ENCODE results near the gene WDR6. TPM values are rescaled to one million over a fixed set of nuclear protein-coding genes. Genes with fewer than 3 reads are reported as not detected.

The WDR6 gene
- polyA plus RNA-seq, 12 donors = 88.7 to 167 (median 102) TPM; not detected in 1

DNA sequence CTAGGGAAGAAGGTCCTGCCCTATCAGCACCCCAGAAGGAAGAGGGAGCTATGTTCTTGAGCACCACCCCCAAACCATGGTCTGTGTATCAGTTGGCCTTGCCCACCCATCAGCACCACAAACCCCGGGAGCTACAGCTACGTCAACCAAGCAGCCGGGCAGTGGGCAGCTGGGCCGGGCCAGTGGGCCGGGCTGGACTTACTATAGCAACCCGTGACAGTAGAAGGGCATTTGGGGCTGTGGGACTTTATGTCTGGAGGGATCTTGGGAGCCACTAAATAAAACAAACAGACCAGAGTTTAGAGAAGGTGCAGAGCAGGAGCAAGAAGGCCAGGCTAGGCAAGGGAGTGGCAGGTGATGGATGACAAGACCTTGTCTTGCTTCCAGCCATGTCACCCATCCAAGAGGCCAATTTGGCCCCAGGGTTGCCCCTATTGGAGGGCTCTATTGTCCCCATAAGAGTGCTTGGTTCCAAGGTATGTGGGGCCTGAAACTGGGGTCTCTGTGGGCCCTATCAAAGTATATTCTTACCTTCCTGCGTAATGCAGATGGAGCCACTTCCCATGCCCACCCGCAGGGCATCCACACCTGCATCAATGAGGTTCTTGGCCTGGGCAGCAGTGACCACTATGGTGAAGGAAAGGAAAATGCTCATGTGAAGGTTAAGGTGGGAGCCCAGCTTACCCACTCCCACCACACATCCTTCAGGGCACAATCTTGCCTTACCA lies 18.8 kb downstream of the WDR6 start:
- DNase-seq = no peak

DNA sequence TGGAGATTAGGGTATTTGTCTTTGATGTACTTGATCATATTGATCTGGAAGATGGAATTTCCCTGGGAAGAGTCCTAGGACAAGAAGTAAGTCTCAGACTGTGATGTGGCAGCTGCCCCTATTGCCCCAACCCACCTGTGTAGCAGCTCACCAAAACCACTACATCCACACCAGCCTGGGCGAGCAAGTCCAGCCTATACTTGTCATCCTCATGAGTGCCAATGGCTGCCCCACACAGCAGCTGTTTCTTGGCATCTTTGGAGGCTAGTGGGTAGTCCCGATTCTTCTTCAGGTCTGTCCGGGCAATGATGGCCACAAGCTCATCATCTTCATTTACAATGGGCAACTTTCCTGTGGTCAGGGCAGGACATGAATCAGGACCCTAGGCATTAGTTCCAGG lies 19.3 kb downstream of the WDR6 start:
- no peak for DNase-seq

DNA sequence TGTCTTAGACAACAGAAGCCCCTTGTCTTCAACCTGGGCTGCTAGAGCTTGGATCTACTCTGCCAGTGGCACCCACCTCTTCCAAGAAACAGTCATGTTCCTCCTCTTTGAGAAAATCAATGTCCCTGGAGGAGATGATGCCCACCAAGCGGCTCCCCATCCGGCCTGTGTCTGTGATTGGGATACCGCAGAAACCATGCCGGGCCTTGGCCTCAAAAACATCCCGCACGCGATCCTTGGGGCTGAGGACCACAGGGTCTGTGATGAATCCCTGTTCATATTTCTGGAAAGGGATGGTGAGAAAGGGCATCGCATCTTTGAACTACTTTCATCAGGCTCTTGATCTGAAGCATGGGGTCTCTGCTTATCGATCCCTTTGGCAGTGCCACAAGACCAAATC lies 20.4 kb downstream of the WDR6 start:
- DNase-seq = no peak

DNA sequence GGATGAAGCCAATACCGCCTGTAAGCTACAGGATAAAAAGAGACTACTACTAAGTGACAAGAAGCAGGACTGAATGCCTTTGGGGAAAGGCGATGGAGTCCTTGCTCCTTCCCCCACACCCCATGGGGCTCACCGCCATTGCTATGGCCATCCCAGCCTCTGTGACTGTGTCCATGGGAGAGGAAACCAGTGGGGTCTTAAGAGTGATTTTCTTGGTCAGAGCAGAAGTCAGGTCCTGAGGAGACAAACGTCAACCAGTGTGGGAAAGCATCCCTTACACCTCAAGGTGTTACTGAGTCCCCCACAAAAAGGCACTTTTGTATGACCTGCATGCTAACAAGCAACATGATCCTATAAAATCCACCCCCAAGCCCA lies 21.1 kb downstream of the WDR6 start:
- no peak for DNase-seq

DNA sequence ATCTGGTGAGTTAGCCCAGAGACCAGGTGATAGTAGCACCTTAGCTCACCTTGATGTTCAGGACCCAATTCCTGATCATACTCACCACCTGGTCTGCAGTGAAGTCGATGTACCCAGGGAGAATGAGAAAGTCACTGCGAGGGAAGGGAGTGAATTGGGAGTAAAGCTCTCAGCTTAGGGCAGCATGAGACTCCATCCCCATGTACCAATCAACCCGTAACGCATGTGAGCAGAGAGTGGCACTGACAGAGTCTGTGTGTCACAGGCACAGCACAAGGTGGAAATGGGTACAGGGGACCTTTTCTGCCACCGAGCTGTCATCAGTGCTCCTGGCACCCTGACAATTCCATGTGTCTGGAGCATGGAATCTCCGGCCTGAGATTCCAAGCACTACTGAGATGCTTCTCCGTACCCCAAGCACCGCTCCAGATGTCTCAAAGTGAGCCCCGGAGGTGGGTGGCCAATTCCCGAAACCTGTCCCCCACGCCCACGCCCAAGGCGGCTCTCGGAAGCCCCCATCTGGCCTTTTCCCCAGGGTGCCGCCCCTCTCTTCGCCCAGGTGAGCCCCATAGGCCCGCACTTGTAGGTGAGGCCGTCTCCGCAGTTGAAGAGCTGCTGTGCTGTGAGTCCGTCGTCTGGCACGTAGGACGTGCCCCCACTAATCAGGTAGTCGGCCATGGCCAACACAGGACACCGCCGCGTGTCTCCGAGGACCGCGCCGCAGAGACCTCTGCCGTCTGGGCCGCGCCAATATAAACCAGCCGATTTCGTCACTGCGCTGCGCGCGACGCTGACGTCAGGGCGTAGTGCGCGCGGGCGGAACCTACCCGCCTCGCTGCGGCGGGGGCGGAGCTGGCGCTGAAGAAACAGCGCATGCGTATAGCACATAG lies 21.7 kb downstream of the WDR6 start, which contains the start of gene IMPDH2:
Gene IMPDH2, minus strand, starts transcription at position 726 of the 890 bp plus-strand sequence. Its CDS starts 48 bp downstream, at position 678.
- DNase-seq = peak; percentile 95

DNA sequence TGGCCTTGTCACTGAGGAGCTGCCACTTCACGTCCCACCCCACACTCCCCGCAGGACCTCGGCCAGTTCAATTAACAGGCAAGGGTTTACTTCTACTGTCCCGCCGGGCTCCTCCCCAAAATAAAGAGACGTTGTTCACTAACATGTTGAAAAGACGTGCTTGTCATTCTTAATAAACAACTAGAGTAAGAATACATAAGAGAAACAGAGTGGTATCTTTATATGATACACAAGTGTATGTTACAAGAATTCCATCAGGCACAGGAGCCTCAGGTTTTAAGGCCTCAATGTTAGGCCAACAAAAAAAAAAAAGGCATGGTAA lies 22.3 kb downstream of the WDR6 start:
- no peak for DNase-seq

DNA sequence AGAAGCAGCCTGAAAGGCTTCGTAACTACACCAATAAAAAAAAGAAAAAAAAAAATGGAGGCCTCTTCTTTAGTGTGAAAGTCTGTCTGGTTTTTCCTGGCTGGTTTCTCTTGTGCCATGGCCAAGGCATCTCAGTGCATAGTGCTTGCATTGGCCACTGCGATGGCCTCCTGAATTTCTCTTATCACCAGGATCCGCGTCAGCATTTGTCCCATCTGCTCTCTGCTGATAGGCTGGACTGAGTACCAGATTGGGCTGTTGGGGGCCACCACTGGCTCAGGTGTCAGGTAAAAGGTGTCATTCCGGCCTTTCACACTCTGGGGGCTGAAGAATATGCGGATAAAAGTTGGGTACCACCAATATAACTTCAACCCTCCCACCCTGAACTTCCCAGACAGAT lies 23.1 kb downstream of the WDR6 start:
- DNase-seq = no peak

DNA sequence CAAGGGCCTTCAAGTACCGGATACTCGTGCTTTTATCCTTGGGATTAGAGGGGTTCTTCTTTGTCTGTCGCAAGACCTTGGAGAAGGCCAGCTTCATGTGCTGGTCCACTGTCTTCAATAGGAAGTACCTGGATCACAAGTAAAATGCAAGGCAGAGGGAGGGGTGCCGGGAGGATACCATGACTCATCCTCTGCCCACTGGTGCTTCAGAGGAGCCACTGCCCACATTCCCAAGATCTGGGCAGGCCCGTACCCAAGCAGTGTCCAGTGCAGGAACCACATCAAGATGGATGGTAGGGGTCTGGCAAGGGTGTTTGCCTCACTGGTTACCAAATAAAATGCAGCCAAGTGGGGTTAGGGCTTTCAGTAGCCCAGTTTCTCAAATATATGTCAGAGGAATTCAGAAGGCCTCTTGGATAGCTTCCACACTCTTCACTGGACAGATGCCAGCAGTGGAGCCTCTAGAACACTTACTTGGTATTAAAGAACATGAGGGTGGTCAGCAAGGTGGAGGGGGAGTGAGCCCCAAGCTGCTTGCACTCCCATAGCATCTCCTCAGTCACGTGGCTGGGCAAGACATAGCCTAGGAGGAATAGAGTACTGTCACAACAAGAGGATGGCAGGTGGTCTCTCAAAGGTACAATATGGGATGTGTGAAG lies 25.6 kb downstream of the WDR6 start:
- no peak for DNase-seq

DNA sequence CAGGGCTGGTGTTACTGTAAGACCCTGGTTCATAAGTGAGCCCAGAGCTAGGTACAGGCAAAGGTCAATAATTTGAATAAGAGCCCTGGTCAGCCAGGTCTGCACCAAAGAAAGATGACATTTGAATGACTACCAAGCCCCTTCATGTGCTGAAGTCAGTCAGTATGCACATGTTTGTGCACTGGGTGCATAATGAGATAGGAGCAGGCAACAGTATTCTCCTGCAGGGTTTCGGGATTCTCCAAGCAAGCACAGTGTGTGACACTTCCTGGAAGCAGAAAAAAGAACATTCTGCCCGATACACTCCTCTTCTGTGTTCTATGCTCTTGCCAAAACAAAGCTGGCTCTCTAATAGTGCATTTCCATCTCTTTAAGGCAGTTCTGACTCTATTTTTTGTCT lies 27.5 kb downstream of the WDR6 start:
- DNase-seq = no peak

DNA sequence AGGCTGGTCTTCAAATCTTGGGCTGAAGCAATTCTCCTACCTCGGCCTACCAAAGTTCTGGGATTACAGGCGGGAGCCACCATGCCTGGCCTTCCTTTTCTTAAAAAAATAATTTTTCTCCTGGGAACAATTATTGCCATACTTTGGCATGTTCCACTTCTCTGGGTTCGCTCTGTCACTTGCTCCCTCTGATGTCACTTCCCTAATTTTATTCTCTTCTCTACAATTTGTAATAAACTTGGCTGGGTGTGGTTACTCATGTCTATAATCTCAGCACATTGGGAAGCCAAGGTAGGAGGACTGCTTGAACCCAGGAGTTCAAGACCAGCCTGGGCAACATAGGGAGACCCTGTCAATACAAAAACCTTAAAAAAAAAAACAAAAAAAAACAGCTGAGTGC lies 28.1 kb downstream of the WDR6 start:
- no peak for DNase-seq

DNA sequence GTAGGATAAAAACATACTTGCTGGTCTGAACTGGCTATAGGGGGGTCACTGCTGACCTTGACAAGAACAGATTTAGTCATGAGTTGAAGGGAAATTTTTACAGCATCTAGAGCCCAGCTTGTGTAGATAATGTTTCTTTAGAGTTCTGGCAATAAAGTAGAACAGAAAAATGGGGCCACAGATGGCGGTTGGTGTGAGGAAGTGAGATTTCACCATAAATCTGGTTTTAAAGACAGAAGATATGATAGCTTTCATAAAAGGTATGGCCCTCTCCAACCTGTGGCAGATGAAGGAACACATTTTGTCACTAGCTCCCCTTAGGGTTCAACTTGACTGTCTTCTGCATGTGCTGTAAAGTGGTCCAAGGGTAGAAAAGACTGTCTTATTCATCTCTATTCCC lies 46.4 kb downstream of the WDR6 start:
- DNase-seq = no peak

DNA sequence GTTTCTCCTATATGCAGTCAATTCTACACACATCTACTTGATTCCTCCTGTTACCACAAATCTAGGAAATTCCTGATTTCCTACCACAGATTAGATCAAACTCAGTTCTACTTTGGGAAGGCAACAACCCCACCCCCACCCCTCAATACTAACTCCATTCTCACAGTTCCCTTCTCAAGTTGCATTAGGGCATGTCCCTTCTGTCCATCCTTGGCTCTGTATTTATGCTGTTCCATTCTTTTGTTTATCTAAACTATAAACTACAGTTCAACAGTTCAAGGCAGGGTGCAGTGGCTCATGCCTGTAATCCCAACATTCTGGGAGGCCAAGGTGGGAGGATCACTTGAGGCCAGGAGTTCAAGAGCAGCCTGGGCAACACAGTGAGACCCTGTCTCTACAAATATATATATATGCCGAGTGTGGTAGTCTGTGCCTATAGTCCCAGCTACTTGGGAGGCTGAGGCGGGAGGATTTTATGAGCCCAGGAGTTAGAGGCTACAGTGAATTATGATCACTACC lies 47.2 kb downstream of the WDR6 start:
- no peak for DNase-seq

DNA sequence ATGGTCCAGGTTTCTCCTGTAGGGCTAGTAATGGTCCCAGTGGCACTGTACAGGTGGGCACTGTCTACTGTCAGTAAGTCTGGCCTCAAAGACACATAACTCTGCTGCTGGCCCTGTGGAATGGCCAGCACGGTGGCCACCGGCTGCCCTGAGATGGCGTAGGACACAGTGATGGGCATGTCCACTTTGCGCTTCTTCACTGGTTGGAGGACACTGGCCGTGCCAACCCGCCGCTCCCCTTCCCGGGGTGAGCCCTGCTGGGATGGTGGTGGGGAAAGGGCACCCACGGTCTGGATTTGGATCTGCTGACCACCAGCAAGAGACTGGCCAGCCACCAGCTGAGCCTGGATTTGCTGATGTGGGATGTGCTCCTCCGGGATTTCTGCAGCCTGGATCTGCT lies 50.1 kb downstream of the WDR6 start:
- no peak for DNase-seq

DNA sequence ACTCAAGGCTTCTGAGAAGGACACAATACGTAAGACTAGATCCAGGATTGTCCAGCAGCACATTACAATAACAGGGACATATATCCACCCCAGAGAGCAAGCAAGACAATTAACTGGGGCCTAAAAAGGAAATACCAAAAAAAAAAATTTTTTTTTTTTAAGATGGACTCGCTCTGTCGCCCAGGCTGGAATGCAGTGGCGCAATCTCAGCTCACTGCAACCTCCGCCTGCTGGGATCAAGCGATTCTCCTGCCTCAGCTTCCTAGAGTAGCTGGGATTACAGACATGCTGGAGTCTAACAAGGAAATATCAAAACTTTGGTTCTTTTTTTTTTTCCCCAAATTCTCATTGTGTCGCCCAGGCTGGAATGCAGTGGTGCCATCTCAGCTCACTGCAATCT lies 50.8 kb downstream of the WDR6 start:
- DNase-seq = no peak

Other genes with a start within 250 kb of the WDR6 start
- gene PRKAR2A, start 159.5 kb upstream of the WDR6 start, polyA plus RNA-seq (ENCODE audit: insufficient read length in 12 of 12) = 100 to 1,000 TPM in 1 of 12 donors, 10 to 100 TPM in 11; 36.0 to 214 (median 44.3) TPM
- 10 to 100 TPM in 11 of 12 donors, not detected in 1; 11.3 to 20.8 (median 17.2) TPM for gene SLC25A20, start 108.5 kb upstream of the WDR6 start, polyA plus RNA-seq (ENCODE audit: insufficient read length in 12 of 12)
- 10 to 100 TPM in 11 of 12 donors, not detected in 1; 48.3 to 95.2 (median 61.1) TPM for gene ARIH2, start 88.5 kb upstream of the WDR6 start, polyA plus RNA-seq (ENCODE audit: insufficient read length in 12 of 12)
- gene P4HTM, start 17.1 kb upstream of the WDR6 start, polyA plus RNA-seq (ENCODE audit: insufficient read length in 12 of 12) = 10 to 100 TPM in 8 of 12 donors, 1 to 10 TPM in 3, not detected in 1; 7.9 to 27.5 (median 12.0) TPM
- gene DALRD3, start 11.2 kb downstream of the WDR6 start, polyA plus RNA-seq (ENCODE audit: insufficient read length in 12 of 12) = 10 to 100 TPM in 11 of 12 donors, not detected in 1; 27.3 to 42.9 (median 29.7) TPM
- 10 to 100 TPM in 11 of 12 donors, not detected in 1; 38.5 to 65.7 (median 52.5) TPM for gene NDUFAF3, start 14.7 kb downstream of the WDR6 start, polyA plus RNA-seq (ENCODE audit: insufficient read length in 12 of 12)
- 100 to 1,000 TPM in 11 of 12 donors, not detected in 1; 195 to 254 (median 226) TPM for gene IMPDH2, start 22.0 kb downstream of the WDR6 start, polyA plus RNA-seq (ENCODE audit: insufficient read length in 12 of 12)
- 100 to 1,000 TPM in 2 of 12 donors, 10 to 100 TPM in 10; 46.8 to 246 (median 61.4) TPM for gene QRICH1, start 86.7 kb downstream of the WDR6 start, polyA plus RNA-seq (ENCODE audit: insufficient read length in 12 of 12)
- gene QARS1, start 97.4 kb downstream of the WDR6 start, polyA plus RNA-seq (ENCODE audit: insufficient read length in 12 of 12) = 100 to 1,000 TPM in 11 of 12 donors, not detected in 1; 231 to 302 (median 252) TPM
- gene USP19, start 113.4 kb downstream of the WDR6 start, polyA plus RNA-seq (ENCODE audit: insufficient read length in 12 of 12) = 10 to 100 TPM in 11 of 12 donors, not detected in 1; 30.0 to 63.7 (median 32.8) TPM
- gene LAMB2, start 125.7 kb downstream of the WDR6 start, polyA plus RNA-seq (ENCODE audit: insufficient read length in 12 of 12) = 100 to 1,000 TPM; 197 to 456 (median 322) TPM
- 10 to 100 TPM in 11 of 12 donors, not detected in 1; 11.5 to 24.0 (median 14.5) TPM for gene CCDC71, start 158.9 kb downstream of the WDR6 start, polyA plus RNA-seq (ENCODE audit: insufficient read length in 12 of 12)
- gene KLHDC8B, start 164.2 kb downstream of the WDR6 start, polyA plus RNA-seq (ENCODE audit: insufficient read length in 12 of 12) = 100 to 1,000 TPM in 2 of 12 donors, 10 to 100 TPM in 9, not detected in 1; 44.8 to 128 (median 84.8) TPM